K562 (cell line): ENCODE results near the gene PUS7. TPM values are rescaled to one million over a fixed set of nuclear protein-coding genes. Genes with fewer than 3 reads are reported as not detected.

ENCODE experiments used
- ATAC-seq: fragments of 200-7000 bp; cut with Tn5 transposase; 3 replicates; pipeline ENCODE4 v1.9.1; 2020; ENCODE audit warnings: moderate library complexity
- BruUV-seq: library from RNA; stranded (reverse); fragments of 400-500 nt; replicated peaks from 2 replicates; lab custom pipeline; 2021; lab: Mats Ljungman, UMichigan
- CTCF ChIA-PET: fragments of 300-600 bp; formaldehyde crosslinking; extraction: SDS; loops from one replicate; lab custom pipeline; 2021; ENCODE audit warnings: low intra/inter-chr PET ratio; lab: Yijun Ruan, JAX
- POLR2A ChIA-PET: fragments of 300-600, 350-650 bp; sonication (Branson Sonifier 250); formaldehyde crosslinking; extraction: SDS; loops from one replicate; lab custom pipeline; 2021; ENCODE audit warnings: antibody characterized with exemption, inconsistent platforms; lab: Yijun Ruan, JAX
- DNase-seq, 4 experiments: peaks; one replicate each; pipeline versions ENCODE4 v3.0.0 to v3.0.0-alpha.2; 2011 to 2018; ENCODE audit warnings: low spot score in 3 of 4, mixed read lengths in 3 of 4; ENCODE audit errors: extremely low read depth in 1 of 4
- FAIRE-seq: peaks from 2 replicates; lab custom pipeline; 2011; peaks lifted over from hg19 to GRCh38; lab: Jason Lieb, UNC
- H2AFZ ChIP-seq: 2 replicates; pipeline ENCODE4 v1.6.0; 2011; ENCODE audit warnings: low read depth, low read length, control low read depth, inconsistent platforms
- H3K27ac ChIP-seq: fragments of 200-600 bp; 3 replicates; pipeline ENCODE4 v1.8.0; 2011; ENCODE audit warnings: low read depth, mild to moderate bottlenecking, control low read depth, inconsistent platforms, low read length, moderate library complexity, mixed read lengths; ENCODE audit errors: extremely low read depth
- H3K27me3 ChIP-seq, 2 experiments: fragments of 300-600 bp in 1 of 2; 2 replicates in 1 of 2; 3 replicates in 1 of 2; pipeline versions ENCODE4 v1.6.0 to v1.8.0; 2011; ENCODE audit warnings: inconsistent platforms in 2 of 2, low read length in 2 of 2, mild to moderate bottlenecking in 1 of 2, mixed read lengths in 1 of 2, moderate library complexity in 1 of 2; ENCODE audit not compliant: control insufficient read depth in 2 of 2, insufficient read depth in 2 of 2
- H3K36me3 ChIP-seq: fragments of 300-600 bp; 3 replicates; pipeline ENCODE4 v1.8.0; 2011; ENCODE audit warnings: mild to moderate bottlenecking, low read length, inconsistent platforms; ENCODE audit not compliant: control insufficient read depth, insufficient read depth
- H3K4me1 ChIP-seq, 2 experiments: fragments of 200-600 bp in 1 of 2; replicated peaks in 1 of 2; 2 replicates in 1 of 2; 3 replicates in 1 of 2; pipeline versions ENCODE4 v1.5.1 to v1.8.0; 2011; ENCODE audit warnings: inconsistent platforms in 2 of 2, low read length in 2 of 2, mild to moderate bottlenecking in 1 of 2, mixed read lengths in 1 of 2, moderate library complexity in 1 of 2; ENCODE audit not compliant: control insufficient read depth in 2 of 2, insufficient read depth in 2 of 2
- H3K4me2 ChIP-seq: 2 replicates; pipeline ENCODE4 v1.6.1; 2011; ENCODE audit warnings: low read length, control low read depth, inconsistent platforms, mixed read lengths; ENCODE audit not compliant: insufficient read depth
- H3K4me3 ChIP-seq: fragments of 200-600 bp; sonication (generic), shearing (Covaris generic); 2 replicates; pipeline ENCODE4 v1.5.1; 2016; ENCODE audit warnings: control low read depth, inconsistent platforms
- H3K79me2 ChIP-seq: fragments of 200-600 bp; 3 replicates; pipeline ENCODE4 v1.8.0; 2011; ENCODE audit warnings: low read length, inconsistent platforms; ENCODE audit not compliant: control insufficient read depth, insufficient read depth
- H3K9ac ChIP-seq, 2 experiments: 2 replicates each; pipeline versions ENCODE4 v1.6.0 to v1.6.1; 2011; ENCODE audit warnings: low read depth in 2 of 2, low read length in 2 of 2, control low read depth in 1 of 2, inconsistent platforms in 1 of 2, mild to moderate bottlenecking in 1 of 2, mixed read lengths in 1 of 2; ENCODE audit not compliant: insufficient read depth in 1 of 2
- H3K9me1 ChIP-seq: one replicate; pipeline ENCODE4 v1.6.0; 2011; ENCODE audit warnings: inconsistent platforms, mild to moderate bottlenecking, low read length, moderate library complexity; ENCODE audit not compliant: control insufficient read depth, insufficient read depth
- H3K9me3 ChIP-seq: replicated peaks from 2 replicates; pipeline ENCODE4 v1.5.1; 2011; ENCODE audit warnings: low read depth, low read length, inconsistent platforms; ENCODE audit not compliant: control insufficient read depth, insufficient read depth
- H4K20me1 ChIP-seq: replicated peaks from 2 replicates; pipeline ENCODE4 v1.6.1; 2011; ENCODE audit warnings: low read length, inconsistent platforms, mixed read lengths; ENCODE audit not compliant: control insufficient read depth, insufficient read depth
- BCL6 ChIP-seq: fragments of 250-450 bp; sonication (Bioruptor Pico); IDR thresholded peaks from 2 replicates; pipeline ENCODE4 v1.4.0; 2020
- CHCHD3 ChIP-seq: fragments of 250-450 bp; sonication (Bioruptor Pico); IDR thresholded peaks from 2 replicates; pipeline ENCODE4 v2.1.2; 2022; ENCODE audit warnings: mild to moderate bottlenecking
- FOXM1 ChIP-seq, 2 experiments: fragments of 450-650 bp in 1 of 2; sonication (generic) in 1 of 2; formaldehyde crosslinking in 1 of 2; IDR thresholded peaks; 2 replicates each; pipeline versions ENCODE4 v1.6.1 to v1.9.0; 2017 to 2022; ENCODE audit warnings: low read depth in 2 of 2, mild to moderate bottlenecking in 2 of 2, missing genetic modification reagents in 1 of 2, moderate library complexity in 1 of 2
- FOXP1 ChIP-seq: sonication (generic); formaldehyde crosslinking; IDR thresholded peaks from 2 replicates; pipeline ENCODE4 v1.8.0; 2022; ENCODE audit warnings: mild to moderate bottlenecking, missing genetic modification reagents
- GABPB2 ChIP-seq: fragments of 250-450 bp; sonication (Bioruptor Pico); conservative IDR thresholded peaks from 2 replicates; pipeline ENCODE4 v1.5.1; 2021; ENCODE audit warnings: mild to moderate bottlenecking
- MED1 ChIP-seq: sonication (generic); formaldehyde crosslinking; IDR thresholded peaks from 2 replicates; pipeline ENCODE4 v1.8.1; 2023; ENCODE audit warnings: missing genetic modification reagents, borderline replicate concordance
- PHTF2 ChIP-seq: fragments of 250-450 bp; sonication (Bioruptor Pico); IDR thresholded peaks from 2 replicates; pipeline ENCODE4 v1.5.0; 2021; ENCODE audit warnings: mild to moderate bottlenecking
- TAL1 ChIP-seq: fragments of 450-650 bp; IDR thresholded peaks from 2 replicates; pipeline ENCODE4 v1.6.1; 2016; ENCODE audit warnings: mild to moderate bottlenecking
- ZC3H8 ChIP-seq: fragments of 450-650 bp; IDR thresholded peaks from 2 replicates; pipeline ENCODE4 v1.6.1; 2017
- ZNF121 ChIP-seq: sonication (generic); formaldehyde crosslinking; conservative IDR thresholded peaks from 2 replicates; pipeline ENCODE4 v1.8.0; 2022; ENCODE audit warnings: missing genetic modification reagents
- WGBS: fragments of 100-300 bp; shearing (Covaris generic); methylation state at CpG from one replicate; pipeline ENCODE4 v1.1.6; 2016; ENCODE audit warnings: low coverage, mixed read lengths; ENCODE audit not compliant: insufficient coverage; ENCODE audit errors: missing lambda C conversion rate; 5-methylcytosine and 5-hydroxymethylcytosine counted together
- in situ Hi-C: fragments of 300-500 bp; cut with MboI; formaldehyde crosslinking; loops from 4 replicates; pipeline ENCODE4 v1.15.0; 2018; ENCODE audit warnings: inconsistent platforms, mixed read lengths
- intact Hi-C: fragments of 100-400 bp; cut with micrococcal nuclease; formaldehyde crosslinking; loops from 2 replicates; pipeline ENCODE4 v1.14.2; 2022
- polyA plus RNA-seq, 8 experiments: library from polyadenylated mRNA; depleted of rRNA in 4 of 8; stranded (reverse) in 5 of 8; unstranded in 3 of 8; fragments of >200 nt; fragmentation: Nextera tagmentation in 2 of 8; fragmentation: Illumina TruSeq in 1 of 8; extraction: Ambion mirVana in 2 of 8; extraction: Trizol in 1 of 8; gene quantifications; 2 replicates each; pipeline versions ENCODE4 v1.2.1 to v1.2.3, GENCODE V29; 2011 to 2014; ENCODE audit warnings: inconsistent platforms in 1 of 8, missing spikeins in 1 of 8
- total RNA-seq, 7 experiments: library from RNA; depleted of rRNA in 6 of 7; stranded (reverse); fragments of >200 nt in 6 of 7; fragmentation: Illumina TruSeq in 2 of 7; extraction: Trizol in 2 of 7; gene quantifications; 2 replicates each; pipeline versions ENCODE4 v1.2.1 to v1.2.3, GENCODE V29; 2011 to 2021; ENCODE audit warnings: low replicate concordance in 1 of 7
- TF ChIP-seq, protein P1 (sequence below): IDR thresholded peaks from 2 replicates; pipeline ENCODE4 v1.6.1; 2012; ENCODE audit warnings: low read depth, low read length, improper control_type of control experiment, borderline replicate concordance
- TF ChIP-seq, protein P2 (sequence below), 2 experiments: fragments of 450-650 bp in 1 of 2; sonication (generic) in 1 of 2; formaldehyde crosslinking in 1 of 2; IDR thresholded peaks; 2 replicates each; pipeline versions ENCODE4 v1.7.1 to v1.9.0; 2016 to 2022; ENCODE audit warnings: inconsistent platforms in 1 of 2, mild to moderate bottlenecking in 1 of 2, missing genetic modification reagents in 1 of 2

Gene PUS7
- total and polyA plus RNA-seq, 9 of the 15 experiments (the other 6 are each of a cell fraction or from before 2014, with no cell fraction given): 15.1 to 95.6 (median 63.2) TPM

DNA sequence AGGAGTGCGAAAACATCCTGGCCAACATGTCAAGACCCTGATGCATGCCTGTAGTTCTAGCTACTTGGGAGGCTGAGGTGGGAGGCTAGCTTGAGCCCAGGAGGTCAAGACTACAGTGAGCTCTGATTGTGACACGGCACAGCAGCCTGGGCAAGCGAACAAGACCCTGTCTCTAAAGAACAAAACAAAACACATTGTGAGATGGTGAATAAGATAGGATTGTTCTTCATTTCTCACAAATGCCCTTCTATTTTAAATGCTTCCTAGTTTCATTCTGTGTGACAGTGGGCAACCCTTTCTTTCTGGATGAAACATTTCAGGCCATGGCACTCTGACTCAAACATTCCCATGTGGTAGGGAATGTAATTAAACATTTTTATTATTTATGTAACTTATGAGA, 45.8 kb upstream of the PUS7 start:
- Histone ChIP-seq H4K20me1 (no peaks in the 10 kb centered on the region), H3K4me1 (no peaks in the 10 kb centered on the region), H3K9ac (no peak overlapping the region; a peak in 1 of 4 replicates), H3K79me2 (no peaks in the 10 kb centered on the region), H3K27me3 (no peaks in the 10 kb centered on the region), H3K9me1 (no peaks in the 10 kb centered on the region), H3K4me2 (no peak overlapping the region), H2AFZ (no peak overlapping the region), H3K27ac (no peak overlapping the region), H3K9me3 (no peaks in the 10 kb centered on the region), H3K36me3 (peaks cover 71% of the 10 kb centered on the region), H3K4me3 (no peak overlapping the region)
- ATAC-seq (no peak), DNase-seq (no peak), FAIRE-seq (no peak)
- no TSS peak for BruUV-seq
- whole genome bisulfite sequencing: 97% methylated on average over 3 of the region's 3 CpGs
- in situ Hi-C loops (no loop called here), intact Hi-C loops (no loop called here)
- ChIA-PET POLR2A (interaction anchor here (0.6 to 1.1 kb wide), 3 partner anchors 18 to 448 kb away, joined by 3 read pairs; partner anchors contain the start of gene RINT1), CTCF (no interaction called here)
- TF ChIP-seq TAL1: no peak
- TF ChIP-seq PHTF2 (CRISPR knock-in tag): no peak
- no peak for TF ChIP-seq GABPB2 (CRISPR knock-in tag)
- no peak for TF ChIP-seq FOXP1 (CRISPR knock-in tag)
- TF ChIP-seq, protein P1, sequence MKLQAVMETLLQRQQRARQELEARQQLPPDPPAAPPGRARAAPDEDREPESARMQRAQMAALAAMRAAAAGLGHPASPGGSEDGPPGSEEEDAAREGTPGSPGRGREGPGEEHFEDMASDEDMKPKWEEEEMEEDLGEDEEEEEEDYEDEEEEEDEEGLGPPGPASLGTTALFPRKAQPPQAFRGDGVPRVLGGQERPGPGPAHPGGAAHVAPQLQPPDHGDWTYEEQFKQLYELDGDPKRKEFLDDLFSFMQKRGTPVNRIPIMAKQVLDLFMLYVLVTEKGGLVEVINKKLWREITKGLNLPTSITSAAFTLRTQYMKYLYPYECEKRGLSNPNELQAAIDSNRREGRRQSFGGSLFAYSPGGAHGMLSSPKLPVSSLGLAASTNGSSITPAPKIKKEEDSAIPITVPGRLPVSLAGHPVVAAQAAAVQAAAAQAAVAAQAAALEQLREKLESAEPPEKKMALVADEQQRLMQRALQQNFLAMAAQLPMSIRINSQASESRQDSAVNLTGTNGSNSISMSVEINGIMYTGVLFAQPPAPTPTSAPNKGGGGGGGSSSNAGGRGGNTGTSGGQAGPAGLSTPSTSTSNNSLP: no peak
- TF ChIP-seq ZNF121: no peak
- TF ChIP-seq, protein P2, sequence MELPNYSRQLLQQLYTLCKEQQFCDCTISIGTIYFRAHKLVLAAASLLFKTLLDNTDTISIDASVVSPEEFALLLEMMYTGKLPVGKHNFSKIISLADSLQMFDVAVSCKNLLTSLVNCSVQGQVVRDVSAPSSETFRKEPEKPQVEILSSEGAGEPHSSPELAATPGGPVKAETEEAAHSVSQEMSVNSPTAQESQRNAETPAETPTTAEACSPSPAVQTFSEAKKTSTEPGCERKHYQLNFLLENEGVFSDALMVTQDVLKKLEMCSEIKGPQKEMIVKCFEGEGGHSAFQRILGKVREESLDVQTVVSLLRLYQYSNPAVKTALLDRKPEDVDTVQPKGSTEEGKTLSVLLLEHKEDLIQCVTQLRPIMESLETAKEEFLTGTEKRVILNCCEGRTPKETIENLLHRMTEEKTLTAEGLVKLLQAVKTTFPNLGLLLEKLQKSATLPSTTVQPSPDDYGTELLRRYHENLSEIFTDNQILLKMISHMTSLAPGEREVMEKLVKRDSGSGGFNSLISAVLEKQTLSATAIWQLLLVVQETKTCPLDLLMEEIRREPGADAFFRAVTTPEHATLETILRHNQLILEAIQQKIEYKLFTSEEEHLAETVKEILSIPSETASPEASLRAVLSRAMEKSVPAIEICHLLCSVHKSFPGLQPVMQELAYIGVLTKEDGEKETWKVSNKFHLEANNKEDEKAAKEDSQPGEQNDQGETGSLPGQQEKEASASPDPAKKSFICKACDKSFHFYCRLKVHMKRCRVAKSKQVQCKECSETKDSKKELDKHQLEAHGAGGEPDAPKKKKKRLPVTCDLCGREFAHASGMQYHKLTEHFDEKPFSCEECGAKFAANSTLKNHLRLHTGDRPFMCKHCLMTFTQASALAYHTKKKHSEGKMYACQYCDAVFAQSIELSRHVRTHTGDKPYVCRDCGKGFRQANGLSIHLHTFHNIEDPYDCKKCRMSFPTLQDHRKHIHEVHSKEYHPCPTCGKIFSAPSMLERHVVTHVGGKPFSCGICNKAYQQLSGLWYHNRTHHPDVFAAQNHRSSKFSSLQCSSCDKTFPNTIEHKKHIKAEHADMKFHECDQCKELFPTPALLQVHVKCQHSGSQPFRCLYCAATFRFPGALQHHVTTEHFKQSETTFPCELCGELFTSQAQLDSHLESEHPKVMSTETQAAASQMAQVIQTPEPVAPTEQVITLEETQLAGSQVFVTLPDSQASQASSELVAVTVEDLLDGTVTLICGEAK (IDR thresholded peaks at IDR 0.05): no peak
- TF ChIP-seq, protein P2 (CRISPR knock-in tag; IDR thresholded peaks at IDR 0.05): no peak
- no peak for TF ChIP-seq BCL6
- TF ChIP-seq ZC3H8: no peak
- no peak for TF ChIP-seq MED1 (CRISPR knock-in tag)
- TF ChIP-seq CHCHD3 (CRISPR knock-in tag): no peak
- TF ChIP-seq FOXM1 (IDR thresholded peaks at IDR 0.05; ENCODE audit: low read depth): no peak
- TF ChIP-seq FOXM1 (CRISPR knock-in tag; IDR thresholded peaks at IDR 0.05; ENCODE audit: low read depth): no peak
